H1 (cell line): ENCODE results near the gene RNU5D-1.

Experiments
- CEBPB ChIP-seq: IDR thresholded peaks from 2 replicates; pipeline ENCODE4 v1.6.1; 2012; ENCODE audit warnings: low read depth, low read length
- CTCF ChIP-seq, 3 experiments: IDR thresholded peaks; 1 replicate in 2 of 3; 2 replicates in 1 of 3; pipeline versions ENCODE4 v1.5.1 to v1.6.1; 2011; ENCODE audit warnings: low read length in 3 of 3, mild to moderate bottlenecking in 3 of 3, inconsistent platforms in 2 of 3, low read depth in 1 of 3, moderate library complexity in 1 of 3; ENCODE audit not compliant: insufficient read depth in 1 of 3; ENCODE audit errors: control extremely low read depth in 1 of 3
- MAX ChIP-seq: IDR thresholded peaks from 2 replicates; pipeline ENCODE4 v1.6.1; 2012; ENCODE audit warnings: inconsistent platforms
- POLR2A ChIP-seq, 2 experiments: IDR thresholded peaks; 1 replicate in 1 of 2; 2 replicates in 1 of 2; pipeline ENCODE4 v1.6.1; 2011; ENCODE audit warnings: low read depth in 2 of 2, low read length in 2 of 2, mild to moderate bottlenecking in 2 of 2; ENCODE audit errors: control extremely low read depth in 1 of 2

GRCh38 chr1:44735992-44736391 lies 5.0 kb upstream of the RNU5D-1 start:
- no peak for TF ChIP-seq POLR2A (IDR thresholded peaks at IDR 0.05; ENCODE audit: control extremely low read depth in 1 of 2, low read depth in 2 of 2, low read length in 2 of 2)
- no peak for TF ChIP-seq MAX
- no peak for TF ChIP-seq CTCF (IDR thresholded peaks at IDR 0.05; ENCODE audit: control extremely low read depth in 1 of 3, insufficient read depth in 1 of 3, low read depth in 1 of 3, low read length in 3 of 3)
- TF ChIP-seq CEBPB = no peak
